HepG2 (cell line): ENCODE measurements around the gene RGL1. TPM values are rescaled to one million over a fixed set of nuclear protein-coding genes. Genes with fewer than 3 reads are reported as not detected.

Source experiments
- AHDC1 ChIP-seq: sonication (generic); formaldehyde crosslinking; IDR thresholded peaks from 2 replicates; pipeline ENCODE4 v1.5.1; 2020; ENCODE audit warnings: mild to moderate bottlenecking, missing genetic modification reagents, borderline replicate concordance
- CREB1 ChIP-seq, 2 experiments: fragments of 450-650 bp in 1 of 2; IDR thresholded peaks; 2 replicates each; pipeline ENCODE4 v1.6.1; 2016 to 2017; ENCODE audit warnings: control low read depth in 1 of 2, mild to moderate bottlenecking in 1 of 2, missing compliant biosample characterization in 1 of 2, missing genetic modification characterization in 1 of 2
- NFIC ChIP-seq: IDR thresholded peaks from 2 replicates; pipeline ENCODE4 v1.6.1; 2012; ENCODE audit warnings: mild to moderate bottlenecking, low read length, inconsistent platforms
- SIX4 ChIP-seq: sonication (generic); formaldehyde crosslinking; IDR thresholded peaks from 2 replicates; pipeline ENCODE4 v1.4.0; 2020; ENCODE audit warnings: missing genetic modification reagents
- SRSF1 ChIP-seq: fragments of 200-400 bp; formaldehyde crosslinking; optimal IDR thresholded peaks from 2 replicates; pipeline ENCODE3; 2017; ENCODE audit warnings: mild to moderate bottlenecking, low read depth, low read length, moderate library complexity
- ZNF12 ChIP-seq: sonication (generic); formaldehyde crosslinking; IDR thresholded peaks from 2 replicates; pipeline ENCODE4 v1.5.0; 2020; ENCODE audit warnings: missing genetic modification reagents
- ZNF136 ChIP-seq: sonication (generic); formaldehyde crosslinking; IDR thresholded peaks from 2 replicates; pipeline ENCODE4 v1.8.1; 2022; ENCODE audit warnings: low read depth, mild to moderate bottlenecking, moderate library complexity, missing genetic modification reagents
- ZNF367 ChIP-seq: sonication (generic); formaldehyde crosslinking; IDR thresholded peaks from 2 replicates; pipeline ENCODE4 v1.4.0; 2020; ENCODE audit warnings: missing genetic modification reagents, borderline replicate concordance
- ZNF556 ChIP-seq: sonication (generic); formaldehyde crosslinking; IDR thresholded peaks from 2 replicates; pipeline ENCODE4 v1.4.0; 2020; ENCODE audit warnings: mild to moderate bottlenecking, missing genetic modification reagents, borderline replicate concordance
- ZNF609 ChIP-seq: sonication (generic); formaldehyde crosslinking; IDR thresholded peaks from 2 replicates; pipeline ENCODE4 v1.4.0; 2020; ENCODE audit warnings: mild to moderate bottlenecking, missing genetic modification reagents, borderline replicate concordance
- polyA plus RNA-seq, 8 experiments: library from polyadenylated mRNA; depleted of rRNA in 3 of 8; stranded (reverse) in 7 of 8; unstranded in 1 of 8; fragments of >200 nt; fragmentation: Illumina TruSeq in 4 of 8; extraction: Trizol in 4 of 8; gene quantifications; 2 replicates each; pipeline versions ENCODE4 v1.2.1 to v1.2.3, GENCODE V29; 2011 to 2016; ENCODE audit warnings: low read depth in 4 of 8, missing spikeins in 1 of 8, mixed read lengths in 1 of 8; ENCODE audit not compliant: insufficient read depth in 1 of 8
- total RNA-seq, 5 experiments: library from RNA; depleted of rRNA; stranded (reverse); fragments of >200 nt; fragmentation: Illumina TruSeq; extraction: Trizol; gene quantifications; 2 replicates each; pipeline ENCODE4 v1.2.3, GENCODE V29; 2016; ENCODE audit warnings: low read depth in 1 of 5
- TF ChIP-seq, protein P1 (sequence below): IDR thresholded peaks from 2 replicates; pipeline ENCODE4 v1.6.1; 2016; ENCODE audit warnings: mild to moderate bottlenecking
- TF ChIP-seq, protein P2 (sequence below): sonication (generic); formaldehyde crosslinking; IDR thresholded peaks from 2 replicates; pipeline ENCODE4 v1.8.0; 2022; ENCODE audit warnings: missing genetic modification reagents, mild to moderate bottlenecking, moderate library complexity, borderline replicate concordance
- TF ChIP-seq, protein P3 (sequence below): IDR thresholded peaks from 2 replicates; pipeline ENCODE4 v1.6.1; 2018; ENCODE audit warnings: missing genetic modification reagents

RGL1 gene
- total and polyA plus RNA-seq, 2 of the 13 experiments (the other 11 are each of a cell fraction or from before 2014, with no cell fraction given): 3.5 to 4.7 TPM

- peak; percentile 58; the same call in 1 of the 2 replicates for TF ChIP-seq ZNF609 (CRISPR knock-in tag)
- TF ChIP-seq ZNF367: no peak
- TF ChIP-seq ZNF136 (CRISPR knock-in tag): no peak
- TF ChIP-seq ZNF556 (CRISPR knock-in tag): no peak
- TF ChIP-seq SIX4 (CRISPR knock-in tag): peak; percentile 25; the same call in 1 of the 2 replicates
- no peak for TF ChIP-seq CREB1 (IDR thresholded peaks at IDR 0.05)
- TF ChIP-seq CREB1 (CRISPR knock-in tag; IDR thresholded peaks at IDR 0.05): 0 out of 2 replicates have a peak, but pooled peaks have one; percentile 17
- TF ChIP-seq, protein P1, sequence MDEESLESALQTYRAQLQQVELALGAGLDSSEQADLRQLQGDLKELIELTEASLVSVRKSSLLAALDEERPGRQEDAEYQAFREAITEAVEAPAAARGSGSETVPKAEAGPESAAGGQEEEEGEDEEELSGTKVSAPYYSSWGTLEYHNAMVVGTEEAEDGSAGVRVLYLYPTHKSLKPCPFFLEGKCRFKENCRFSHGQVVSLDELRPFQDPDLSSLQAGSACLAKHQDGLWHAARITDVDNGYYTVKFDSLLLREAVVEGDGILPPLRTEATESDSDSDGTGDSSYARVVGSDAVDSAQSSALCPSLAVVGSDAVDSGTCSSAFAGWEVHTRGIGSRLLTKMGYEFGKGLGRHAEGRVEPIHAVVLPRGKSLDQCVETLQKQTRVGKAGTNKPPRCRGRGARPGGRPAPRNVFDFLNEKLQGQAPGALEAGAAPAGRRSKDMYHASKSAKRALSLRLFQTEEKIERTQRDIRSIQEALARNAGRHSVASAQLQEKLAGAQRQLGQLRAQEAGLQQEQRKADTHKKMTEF: peak; percentile 54; the same call in 1 of the 2 replicates
- 0 out of 2 replicates have a peak, but pooled peaks have one; percentile 21 for TF ChIP-seq ZNF12 (CRISPR knock-in tag)
- peak; percentile 48; the same call in 1 of the 2 replicates for TF ChIP-seq NFIC
- TF ChIP-seq, protein P2, sequence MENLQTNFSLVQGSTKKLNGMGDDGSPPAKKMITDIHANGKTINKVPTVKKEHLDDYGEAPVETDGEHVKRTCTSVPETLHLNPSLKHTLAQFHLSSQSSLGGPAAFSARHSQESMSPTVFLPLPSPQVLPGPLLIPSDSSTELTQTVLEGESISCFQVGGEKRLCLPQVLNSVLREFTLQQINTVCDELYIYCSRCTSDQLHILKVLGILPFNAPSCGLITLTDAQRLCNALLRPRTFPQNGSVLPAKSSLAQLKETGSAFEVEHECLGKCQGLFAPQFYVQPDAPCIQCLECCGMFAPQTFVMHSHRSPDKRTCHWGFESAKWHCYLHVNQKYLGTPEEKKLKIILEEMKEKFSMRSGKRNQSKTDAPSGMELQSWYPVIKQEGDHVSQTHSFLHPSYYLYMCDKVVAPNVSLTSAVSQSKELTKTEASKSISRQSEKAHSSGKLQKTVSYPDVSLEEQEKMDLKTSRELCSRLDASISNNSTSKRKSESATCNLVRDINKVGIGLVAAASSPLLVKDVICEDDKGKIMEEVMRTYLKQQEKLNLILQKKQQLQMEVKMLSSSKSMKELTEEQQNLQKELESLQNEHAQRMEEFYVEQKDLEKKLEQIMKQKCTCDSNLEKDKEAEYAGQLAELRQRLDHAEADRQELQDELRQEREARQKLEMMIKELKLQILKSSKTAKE (CRISPR knock-in tag): peak; percentile 54; the same call in 1 of the 2 replicates
- peak; percentile 84; the same call in 1 of the 2 replicates for TF ChIP-seq AHDC1 (CRISPR knock-in tag)
- no peak for TF ChIP-seq SRSF1
- TF ChIP-seq, protein P3, sequence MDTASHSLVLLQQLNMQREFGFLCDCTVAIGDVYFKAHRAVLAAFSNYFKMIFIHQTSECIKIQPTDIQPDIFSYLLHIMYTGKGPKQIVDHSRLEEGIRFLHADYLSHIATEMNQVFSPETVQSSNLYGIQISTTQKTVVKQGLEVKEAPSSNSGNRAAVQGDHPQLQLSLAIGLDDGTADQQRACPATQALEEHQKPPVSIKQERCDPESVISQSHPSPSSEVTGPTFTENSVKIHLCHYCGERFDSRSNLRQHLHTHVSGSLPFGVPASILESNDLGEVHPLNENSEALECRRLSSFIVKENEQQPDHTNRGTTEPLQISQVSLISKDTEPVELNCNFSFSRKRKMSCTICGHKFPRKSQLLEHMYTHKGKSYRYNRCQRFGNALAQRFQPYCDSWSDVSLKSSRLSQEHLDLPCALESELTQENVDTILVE (CRISPR knock-in tag): 0 out of 2 replicates have a peak, but pooled peaks have one; percentile 37
These were observed 24.8 kb upstream of the RGL1 start (continued) for GRCh38 chr1:183780159-183780558.
